Measurements from ENCODE around the gene ZFPL1.
A peak's percentile ranks its signal among the peaks of the same experiment; 100 is the strongest.

ZFPL1 gene

DNA sequence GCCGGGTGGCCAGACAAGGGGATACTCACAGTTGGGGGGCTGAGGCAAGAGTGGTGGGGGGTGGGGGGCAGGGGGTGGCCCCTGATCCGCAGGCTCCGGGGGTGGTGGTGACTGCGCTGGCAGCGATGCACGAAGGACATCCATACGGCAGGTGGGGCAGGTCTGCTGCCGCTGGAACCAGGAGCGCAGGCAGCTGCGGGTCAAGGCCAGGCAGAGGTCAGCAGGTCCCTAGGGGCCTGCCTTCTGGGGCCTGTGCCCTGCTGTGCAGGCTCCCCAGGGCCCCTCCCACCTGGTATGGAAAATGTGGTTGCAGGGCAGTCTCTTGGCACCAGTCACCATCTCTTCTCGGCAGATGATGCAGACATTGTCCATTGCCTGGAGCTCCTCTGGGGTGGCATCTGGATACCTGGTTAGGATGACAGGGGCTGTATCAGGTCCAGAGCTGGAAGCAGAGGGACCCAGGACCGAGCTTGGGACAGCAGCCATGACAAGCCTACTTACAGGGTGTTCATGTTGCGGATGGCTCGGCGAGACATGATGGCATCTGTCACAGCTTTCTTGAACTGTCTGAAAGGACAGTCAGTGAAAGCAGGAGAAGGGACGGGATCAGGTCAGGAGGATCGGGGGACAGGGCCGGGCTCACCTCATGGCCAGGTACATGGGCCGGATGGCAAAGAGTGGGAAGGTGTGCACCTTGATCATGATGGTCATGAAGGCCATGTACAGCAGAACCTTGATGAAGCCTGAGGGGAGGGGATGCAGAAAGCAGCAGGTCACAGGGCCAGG, 46.8 kb downstream of the ZFPL1 start:
- no peak for DNase-seq (ENCODE audit: low spot score)

DNA sequence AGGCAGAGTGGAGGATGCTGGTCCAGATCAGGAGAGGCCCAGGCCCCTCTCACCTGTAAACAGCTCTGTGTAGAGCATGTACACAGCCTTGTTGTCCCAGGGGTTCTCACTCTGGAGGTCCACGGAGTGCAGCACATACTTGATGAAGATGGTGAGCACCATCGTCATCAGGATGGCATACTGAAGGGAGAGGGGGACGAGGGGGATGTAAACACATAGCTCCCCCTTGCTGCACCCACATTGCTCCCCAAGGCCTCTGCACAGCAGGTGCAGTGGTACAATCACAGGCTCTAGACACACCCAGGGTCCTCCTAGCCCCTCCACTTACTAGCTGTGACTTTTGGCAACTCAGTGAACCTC, 47.4 kb downstream of the ZFPL1 start:
- no peak for DNase-seq (ENCODE audit: low spot score)

DNA sequence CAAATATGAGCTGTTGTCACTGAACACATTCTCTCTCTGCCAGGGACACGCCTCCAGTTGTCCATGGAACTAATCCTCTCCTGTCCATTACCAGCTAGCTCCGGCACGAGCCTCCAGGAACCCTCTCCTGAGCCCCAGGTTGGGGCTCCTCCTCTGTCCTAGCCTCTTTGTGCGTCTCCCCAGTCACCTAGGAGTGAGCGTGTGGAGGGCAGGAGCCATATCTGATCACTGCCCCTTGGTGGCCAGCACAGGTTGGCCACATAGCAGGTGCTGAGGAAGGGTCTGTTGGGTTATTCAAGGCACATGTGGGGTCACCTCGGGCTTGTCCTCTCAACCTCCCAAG, 47.8 kb downstream of the ZFPL1 start:
- DNase-seq (ENCODE audit: low spot score): no peak

DNA sequence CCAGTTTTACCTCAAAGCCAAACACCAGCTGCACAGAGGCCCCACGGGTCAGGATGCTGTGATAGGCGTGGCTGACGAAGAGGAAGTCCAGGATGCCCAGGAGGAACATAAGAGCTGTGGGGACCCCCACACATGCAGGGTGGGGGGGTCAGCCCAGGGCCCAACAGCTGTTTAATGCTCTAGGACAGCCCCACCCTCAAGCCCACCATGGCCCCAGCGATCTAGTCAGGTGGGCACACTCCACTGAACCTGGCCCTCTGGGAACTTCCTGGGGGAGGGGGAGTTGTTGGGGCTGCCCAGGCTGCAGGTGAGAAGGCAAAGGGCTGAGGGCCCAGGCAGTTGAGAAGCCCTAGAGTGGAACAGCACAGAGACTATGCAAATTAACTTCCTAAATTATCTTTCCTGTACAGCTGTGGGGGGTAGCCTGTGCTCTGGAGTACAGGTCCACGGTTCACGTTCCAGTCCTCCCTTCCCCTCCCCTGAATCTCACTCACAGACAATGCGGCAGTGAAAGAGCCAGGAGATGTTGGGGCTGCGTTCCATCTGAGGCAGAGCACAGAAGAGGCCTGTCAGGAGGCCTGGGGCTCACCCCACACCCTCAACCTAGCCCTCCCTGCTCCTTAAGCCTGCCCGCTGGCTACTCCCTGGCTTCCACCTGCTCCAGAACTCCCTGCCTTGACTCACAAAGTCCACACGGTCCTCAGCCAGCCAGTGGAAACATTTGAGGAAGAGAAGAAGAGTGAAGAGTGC, 48.4 kb downstream of the ZFPL1 start:
- no peak for DNase-seq (ENCODE audit: low spot score)

DNA sequence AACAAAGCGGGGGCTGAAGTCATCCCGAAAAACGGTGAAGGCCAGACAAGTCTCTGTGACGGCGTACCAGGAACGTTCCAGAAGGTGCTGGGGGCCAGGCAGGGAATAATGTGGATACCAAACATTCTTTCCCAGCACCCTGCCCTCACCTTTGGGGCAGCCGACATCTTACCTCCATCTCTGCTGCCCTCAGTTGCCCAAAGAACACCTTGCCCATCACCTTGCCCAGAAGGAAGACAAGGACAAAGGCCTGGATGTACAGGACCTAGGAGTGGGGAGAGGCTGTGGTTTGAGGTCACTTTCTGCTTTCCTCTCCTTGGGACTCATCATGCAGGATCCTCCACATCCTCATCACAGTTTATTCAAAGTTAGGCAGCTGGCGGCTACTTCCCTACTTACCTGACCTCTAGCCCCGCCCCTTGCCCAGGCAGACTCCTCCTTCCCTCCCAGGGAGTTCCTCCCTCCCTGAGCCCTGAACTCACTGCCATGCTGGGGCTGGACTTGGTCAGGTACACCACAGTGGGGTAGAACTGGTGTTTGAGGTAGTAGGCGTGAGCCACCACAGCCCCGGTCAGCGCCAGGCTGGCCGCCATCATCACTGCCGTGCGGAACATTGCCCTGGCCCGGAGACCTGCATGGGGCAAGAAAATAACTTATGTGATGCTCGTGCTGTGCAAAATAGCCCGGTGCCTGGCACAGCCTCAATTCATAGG, 49.1 kb downstream of the ZFPL1 start:
- peak; percentile 72 for DNase-seq (ENCODE audit: low spot score)

DNA sequence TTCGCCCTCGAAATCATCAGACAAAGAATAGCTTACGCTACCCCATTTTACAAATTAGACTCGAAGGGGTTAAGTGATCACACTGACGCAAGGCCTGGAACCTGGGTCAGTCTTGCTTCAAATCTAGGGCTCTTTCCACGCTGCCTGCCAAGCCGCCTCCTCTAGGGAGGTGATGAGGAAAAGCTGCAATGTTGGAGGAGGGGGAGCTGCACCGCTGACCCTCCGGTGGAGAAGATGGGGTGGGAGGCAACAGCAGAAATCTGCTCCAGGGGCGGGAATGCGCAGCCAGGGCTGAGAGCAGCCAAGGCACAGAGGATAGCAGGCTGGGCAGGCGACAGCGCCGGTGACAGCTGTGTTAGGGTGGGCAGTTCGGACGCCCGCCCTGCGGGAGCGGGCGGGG, 49.7 kb downstream of the ZFPL1 start:
- DNase-seq (ENCODE audit: low spot score): no peak

DNA sequence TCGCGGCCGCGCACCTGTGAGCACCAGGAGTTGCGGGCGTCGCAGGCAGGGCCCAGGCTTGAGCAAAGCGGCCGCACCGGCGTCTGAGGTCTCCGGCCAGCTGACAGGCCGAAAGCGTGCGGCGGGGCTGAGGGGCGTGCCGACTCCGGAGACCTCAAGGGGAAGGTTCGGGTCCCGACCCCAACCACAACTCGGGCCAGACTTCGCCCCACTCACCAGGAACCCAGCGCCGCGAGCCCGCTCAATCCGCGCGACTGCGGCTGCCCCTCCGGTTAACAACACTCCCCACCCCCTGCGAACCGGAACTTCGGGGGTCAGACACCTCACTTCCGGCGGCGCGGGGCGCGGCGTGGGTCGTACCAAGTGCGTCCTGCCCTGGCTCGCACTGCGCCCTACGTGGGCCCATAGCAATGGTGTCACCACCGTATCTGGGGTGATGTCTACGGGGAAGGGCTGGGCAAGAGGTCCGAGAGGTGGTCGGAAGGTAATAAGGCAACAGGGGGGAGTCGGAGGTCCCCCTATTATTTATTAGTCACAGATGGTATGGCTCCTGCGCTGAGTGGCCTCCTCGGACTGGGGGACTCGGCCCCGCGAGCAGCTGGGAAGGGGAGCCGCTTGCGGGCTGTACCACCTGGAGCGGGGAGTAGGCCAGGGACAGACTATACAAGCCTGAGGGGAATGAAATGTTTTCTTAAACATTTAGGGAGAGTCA, 50.4 kb downstream of the ZFPL1 start, which contains the start of gene SYVN1:
SYVN1 (minus strand) TSS at position 280 of the 712 bp plus-strand sequence. CDS start 918 bp downstream, outside the sequence.
- peak; percentile 92 for DNase-seq (ENCODE audit: low spot score)

DNA sequence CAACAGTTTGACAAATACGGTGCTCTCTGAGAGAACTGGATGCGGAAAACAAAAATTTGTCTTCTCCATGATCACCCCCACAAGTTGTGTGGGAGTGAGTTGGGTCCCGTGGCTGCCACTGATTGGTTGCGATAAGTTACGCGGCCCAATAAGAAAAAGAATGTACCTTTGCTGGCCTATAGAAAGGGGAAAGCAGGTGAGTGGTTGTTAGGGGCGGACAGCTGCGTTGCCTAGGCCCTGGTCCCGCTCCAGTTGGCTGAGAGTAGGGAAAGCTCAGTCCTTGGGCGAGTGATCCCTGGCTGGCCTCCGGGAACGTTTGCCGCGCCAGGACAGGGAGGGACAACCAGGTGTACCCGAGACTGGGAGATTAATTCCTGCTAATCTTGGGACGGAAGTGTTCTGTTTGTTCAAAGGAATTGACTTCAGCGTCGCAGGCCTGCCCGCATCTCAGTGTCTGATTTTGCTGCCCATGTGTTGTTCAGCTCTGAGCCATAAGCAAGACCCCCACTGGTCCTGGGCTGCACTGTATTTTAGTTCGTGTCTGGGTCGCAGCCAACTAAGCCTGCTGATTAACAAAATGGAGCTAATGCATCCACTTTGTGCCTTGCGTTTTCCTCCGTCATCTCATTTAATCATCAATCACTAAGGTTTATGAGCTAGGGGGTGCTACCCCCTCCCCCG, 51.1 kb downstream of the ZFPL1 start:
- peak; percentile 97 for DNase-seq (ENCODE audit: low spot score)

DNA sequence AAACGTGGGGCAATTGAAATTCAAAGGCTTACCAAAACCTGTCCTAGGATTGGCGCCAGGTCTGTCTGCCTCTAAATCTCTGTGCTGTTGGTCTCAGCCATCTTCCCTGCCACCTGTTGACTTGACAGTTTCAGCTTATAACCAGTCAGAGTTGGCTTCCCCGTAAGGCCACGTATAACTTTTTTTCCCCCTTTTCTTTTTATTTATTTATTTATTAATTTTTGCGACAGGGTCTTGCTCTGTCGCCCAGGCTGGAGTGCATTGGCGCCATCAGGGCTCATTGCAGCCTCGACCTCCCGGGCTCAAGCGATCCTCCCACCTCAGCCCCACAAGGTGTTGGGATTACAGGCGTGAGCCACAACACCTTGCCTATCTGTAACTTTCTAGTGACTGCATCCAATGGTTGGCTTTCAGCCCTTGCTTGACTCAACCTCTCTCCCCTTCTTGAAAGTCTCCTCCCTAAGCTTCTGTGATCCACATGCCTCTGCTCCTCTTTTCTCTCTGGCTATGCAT, 51.7 kb downstream of the ZFPL1 start:
- no peak for DNase-seq (ENCODE audit: low spot score)

DNA sequence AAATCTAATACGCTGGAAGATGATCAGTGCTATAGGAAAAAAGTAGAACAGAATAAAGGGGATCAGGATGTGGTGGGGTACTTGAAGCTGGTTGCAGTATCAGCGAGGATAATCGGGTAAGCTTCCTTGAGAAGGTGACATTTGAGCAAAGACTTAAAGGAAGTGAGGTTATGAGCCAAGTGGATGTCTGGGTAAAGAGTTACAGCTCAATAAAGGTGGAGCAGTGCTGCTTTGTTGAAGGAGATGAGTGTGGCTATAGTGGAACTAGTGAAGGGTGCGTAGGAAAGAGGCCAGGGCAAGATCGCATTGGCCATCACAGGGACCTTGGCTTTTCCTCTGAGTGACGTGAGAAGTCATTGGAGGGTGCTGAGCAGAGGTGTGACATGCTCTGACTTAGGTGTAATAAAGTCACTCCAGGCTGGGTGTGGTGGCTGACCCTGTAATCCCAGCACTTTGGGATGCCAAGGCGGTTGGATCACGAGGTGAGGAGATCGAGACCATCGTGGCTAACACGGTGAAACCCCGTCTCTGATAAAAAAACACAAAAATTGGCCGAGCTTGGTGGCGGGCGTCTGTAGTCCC, 52.6 kb downstream of the ZFPL1 start:
- no peak for DNase-seq (ENCODE audit: low spot score)
